Suprapubic skin (tissue), 4 donors: ENCODE data around the gene TIMP2.

Experiments used
- CTCF ChIP-seq, 2 donors: fragments of 200-600 bp in 1 of 2; fragments of 450-650 bp in 1 of 2; sonication (generic) in 1 of 2; IDR thresholded peaks; one replicate each; pipeline ENCODE4 v1.5.1; 2016 to 2019; ENCODE audit warnings: antibody characterized with exemption in 2 of 2, mild to moderate bottlenecking in 1 of 2, moderate library complexity in 1 of 2
- EP300 ChIP-seq: sonication (generic); formaldehyde crosslinking; IDR thresholded peaks from one replicate; pipeline ENCODE4 v1.6.1; 2017; ENCODE audit warnings: antibody characterized with exemption
- POLR2A ChIP-seq, 2 donors: fragments of 450-650 bp; IDR thresholded peaks; one replicate each; pipeline ENCODE4 v1.6.1; 2017; ENCODE audit warnings: antibody characterized with exemption in 2 of 2, mild to moderate bottlenecking in 2 of 2, moderate library complexity in 2 of 2
- POLR2AphosphoS5 ChIP-seq, 3 donors: sonication (generic); formaldehyde crosslinking; IDR thresholded peaks; one replicate each; pipeline ENCODE4 v1.6.1; 2017; ENCODE audit warnings: antibody characterized with exemption in 3 of 3

DNA sequence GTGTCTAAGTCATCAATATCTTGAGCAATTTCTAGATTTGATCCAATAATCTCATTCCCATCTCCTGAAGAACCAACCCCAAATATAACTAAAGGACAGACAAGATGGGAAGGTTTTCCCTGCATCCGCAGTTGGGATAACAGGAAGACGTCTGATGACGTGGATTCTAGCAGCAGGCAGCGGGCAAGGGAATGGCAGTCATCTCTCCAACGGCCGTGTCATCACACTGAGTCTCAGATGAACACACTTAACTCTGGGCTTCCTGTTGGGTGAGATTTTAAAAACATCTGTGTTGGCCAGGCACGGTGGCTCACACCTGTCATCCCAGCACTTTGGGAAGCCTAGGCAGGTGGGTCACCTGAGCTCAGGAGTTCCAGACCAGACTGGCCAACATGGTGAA lies 20.9 kb upstream of the TIMP2 start:
- TF ChIP-seq CTCF (IDR thresholded peaks at IDR 0.05) (no peak), POLR2A (IDR thresholded peaks at IDR 0.05) (no peak), POLR2AphosphoS5 (IDR thresholded peaks at IDR 0.05) (no peak), EP300 (no peak)
